Fibroblast of lung (primary cell): Measurements from ENCODE around the gene FAU. TPM values are rescaled to one million over a fixed set of nuclear protein-coding genes. Genes with fewer than 3 reads are reported as not detected.

ENCODE experiments used
- DNase-seq, 2 donors: peaks; one replicate each; pipeline versions ENCODE4 v3.0.0 to v3.0.0-alpha.2; 2010; ENCODE audit warnings: low read depth in 2 of 2
- H2AFZ ChIP-seq: 2 replicates; pipeline ENCODE4 v1.5.1; 2012; ENCODE audit warnings: low read length, control low read depth, inconsistent platforms
- H3K27ac ChIP-seq: 2 replicates; pipeline ENCODE4 v1.5.1; 2011; ENCODE audit warnings: low read length, control low read depth; ENCODE audit not compliant: insufficient read depth
- H3K27me3 ChIP-seq: 2 replicates; pipeline ENCODE4 v1.5.1; 2011; ENCODE audit warnings: mild to moderate bottlenecking, low read length; ENCODE audit not compliant: control insufficient read depth, insufficient read depth
- H3K36me3 ChIP-seq: 2 replicates; pipeline ENCODE4 v1.5.1; 2011; ENCODE audit warnings: low read length; ENCODE audit not compliant: control insufficient read depth, insufficient read depth
- H3K4me1 ChIP-seq: 2 replicates; pipeline ENCODE4 v1.5.1; 2011; ENCODE audit warnings: low read length; ENCODE audit not compliant: control insufficient read depth, insufficient read depth; ENCODE audit errors: extremely low read depth
- H3K4me2 ChIP-seq: 2 replicates; pipeline ENCODE4 v1.5.1; 2011; ENCODE audit warnings: low read length, control low read depth; ENCODE audit not compliant: insufficient read depth; ENCODE audit errors: extremely low read depth
- H3K4me3 ChIP-seq, 4 experiments: fragments of 200-600 bp in 1 of 4; sonication (generic) in 1 of 4; replicated peaks in 1 of 4; 2 replicates each; pipeline ENCODE4 v1.5.1; 2011 to 2016; ENCODE audit warnings: low read length in 4 of 4, low read depth in 3 of 4, mild to moderate bottlenecking in 3 of 4, control low read depth in 2 of 4, inconsistent platforms in 1 of 4, mixed read lengths in 1 of 4; ENCODE audit not compliant: insufficient read depth in 1 of 4; ENCODE audit errors: control extremely low read depth in 1 of 4
- H3K79me2 ChIP-seq: 2 replicates; pipeline ENCODE4 v1.5.1; 2012; ENCODE audit warnings: mild to moderate bottlenecking, low read length, inconsistent platforms; ENCODE audit not compliant: control insufficient read depth, insufficient read depth
- H3K9ac ChIP-seq: 2 replicates; pipeline ENCODE4 v1.5.1; 2011; ENCODE audit warnings: mild to moderate bottlenecking, low read length, control low read depth; ENCODE audit not compliant: insufficient read depth
- H3K9me3 ChIP-seq: 2 replicates; pipeline ENCODE4 v1.5.1; 2012; ENCODE audit warnings: low read depth, low read length; ENCODE audit not compliant: control insufficient read depth, insufficient read depth
- H4K20me1 ChIP-seq: 2 replicates; pipeline ENCODE4 v1.5.1; 2011; ENCODE audit warnings: low read length; ENCODE audit not compliant: control insufficient read depth, insufficient read depth; ENCODE audit errors: extremely low read depth
- EZH2 ChIP-seq: IDR thresholded peaks from 2 replicates; pipeline ENCODE4 v1.5.1; 2012; ENCODE audit warnings: low read length, control low read depth, mild to moderate bottlenecking; ENCODE audit errors: missing control alignments
- polyA plus RNA-seq, 2 donors: library from polyadenylated mRNA; depleted of rRNA in 1 of 2; stranded (reverse) in 1 of 2; unstranded in 1 of 2; fragments of >200 nt; gene quantifications; 2 replicates each; pipeline ENCODE4 v1.2.1, GENCODE V29; 2011 to 2012; ENCODE audit warnings: missing spikeins in 1 of 2
- total RNA-seq: library from RNA; depleted of rRNA; stranded (reverse); fragments of >200 nt; gene quantifications from 2 replicates; pipeline ENCODE4 v1.2.1, GENCODE V29; 2014
- TF ChIP-seq, protein P1 (sequence below), 2 donors: IDR thresholded peaks in 1 of 2; conservative IDR thresholded peaks in 1 of 2; 1 replicate in 1 of 2; 2 replicates in 1 of 2; pipeline ENCODE4 v1.5.1; 2011 to 2012; ENCODE audit warnings: low read length in 2 of 2, control low read depth in 1 of 2, inconsistent platforms in 1 of 2, low read depth in 1 of 2, mild to moderate bottlenecking in 1 of 2

FAU gene
- total and polyA plus RNA-seq, 2 donors (not counting 1 experiment from before 2014, with no cell fraction given), result 256 to 336 TPM

DNA sequence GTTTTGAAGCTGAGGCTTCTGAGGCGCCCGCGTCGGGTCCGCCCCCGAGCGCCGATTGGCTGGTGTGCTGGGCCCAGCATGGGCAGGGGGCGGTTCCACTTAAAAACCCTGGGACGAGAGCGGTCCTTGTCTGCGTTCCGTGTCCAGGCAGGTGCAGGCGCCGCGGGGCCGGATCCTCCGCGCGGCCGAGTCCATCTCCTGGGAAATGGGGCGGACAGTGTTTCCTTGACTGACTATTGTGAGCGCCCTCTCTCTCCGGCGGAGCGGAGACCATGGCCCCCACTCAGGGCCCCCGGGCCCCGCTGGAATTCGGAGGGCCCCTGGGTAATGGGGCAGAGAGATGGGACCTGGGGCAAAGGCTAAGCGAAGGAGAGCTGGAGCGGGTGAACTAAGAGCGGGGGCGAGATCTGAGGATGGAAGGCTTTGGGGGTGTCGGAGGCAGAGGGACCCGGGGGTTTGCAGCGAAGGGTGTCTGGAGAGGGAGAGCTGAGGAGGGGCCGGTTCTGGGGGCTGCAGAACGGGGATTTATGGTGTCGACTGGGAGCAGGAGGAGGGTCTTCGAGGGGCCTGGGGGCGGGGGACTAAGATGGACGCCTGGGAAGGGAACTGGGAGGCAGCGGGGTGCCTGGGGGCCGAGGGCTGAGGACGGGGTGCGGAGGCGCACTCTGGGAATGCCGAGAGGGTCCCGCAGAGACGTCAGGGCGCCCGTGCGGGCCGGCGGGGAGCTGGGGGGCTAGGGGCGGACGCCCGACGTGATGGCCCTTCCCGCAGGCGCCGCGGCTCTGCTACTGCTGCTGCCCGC lies 10.0 kb downstream of the FAU start, which contains the start of gene TM7SF2:
Gene TM7SF2 (plus strand): TSS at position 129 of the 802 bp plus-strand sequence. CDS start 144 bp downstream, at position 273.
- Histone ChIP-seq H3K27ac (no peak within 1 kb of the TSS), H3K4me1 (peaks cover 19% of the 10 kb centered on the region), H4K20me1 (no peaks in the 10 kb centered on the region), H3K36me3 (peaks cover 13% of the 10 kb centered on the region), H3K9ac (peak within 1 kb of the TSS; percentile 51), H3K9me3 (no peaks in the 10 kb centered on the region), H3K27me3 (no peaks in the 10 kb centered on the region), H3K4me3 (peak within 1 kb of the TSS; percentile 55 to 68 (median 63)), H3K4me2 (peak within 1 kb of the TSS; percentile 96), H2AFZ (peak within 1 kb of the TSS; percentile 37), H3K79me2 (peaks cover 13% of the 10 kb centered on the region)
- no peak for TF ChIP-seq EZH2
- TF ChIP-seq, protein P1, sequence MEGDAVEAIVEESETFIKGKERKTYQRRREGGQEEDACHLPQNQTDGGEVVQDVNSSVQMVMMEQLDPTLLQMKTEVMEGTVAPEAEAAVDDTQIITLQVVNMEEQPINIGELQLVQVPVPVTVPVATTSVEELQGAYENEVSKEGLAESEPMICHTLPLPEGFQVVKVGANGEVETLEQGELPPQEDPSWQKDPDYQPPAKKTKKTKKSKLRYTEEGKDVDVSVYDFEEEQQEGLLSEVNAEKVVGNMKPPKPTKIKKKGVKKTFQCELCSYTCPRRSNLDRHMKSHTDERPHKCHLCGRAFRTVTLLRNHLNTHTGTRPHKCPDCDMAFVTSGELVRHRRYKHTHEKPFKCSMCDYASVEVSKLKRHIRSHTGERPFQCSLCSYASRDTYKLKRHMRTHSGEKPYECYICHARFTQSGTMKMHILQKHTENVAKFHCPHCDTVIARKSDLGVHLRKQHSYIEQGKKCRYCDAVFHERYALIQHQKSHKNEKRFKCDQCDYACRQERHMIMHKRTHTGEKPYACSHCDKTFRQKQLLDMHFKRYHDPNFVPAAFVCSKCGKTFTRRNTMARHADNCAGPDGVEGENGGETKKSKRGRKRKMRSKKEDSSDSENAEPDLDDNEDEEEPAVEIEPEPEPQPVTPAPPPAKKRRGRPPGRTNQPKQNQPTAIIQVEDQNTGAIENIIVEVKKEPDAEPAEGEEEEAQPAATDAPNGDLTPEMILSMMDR (conservative IDR thresholded peaks at IDR 0.05 in 1 of 2, IDR thresholded peaks at IDR 0.05 in 1 of 2; ENCODE audit: low read depth in 1 of 2, low read length in 2 of 2), result no peak
- peak; percentile 88 to 90 for DNase-seq

DNA sequence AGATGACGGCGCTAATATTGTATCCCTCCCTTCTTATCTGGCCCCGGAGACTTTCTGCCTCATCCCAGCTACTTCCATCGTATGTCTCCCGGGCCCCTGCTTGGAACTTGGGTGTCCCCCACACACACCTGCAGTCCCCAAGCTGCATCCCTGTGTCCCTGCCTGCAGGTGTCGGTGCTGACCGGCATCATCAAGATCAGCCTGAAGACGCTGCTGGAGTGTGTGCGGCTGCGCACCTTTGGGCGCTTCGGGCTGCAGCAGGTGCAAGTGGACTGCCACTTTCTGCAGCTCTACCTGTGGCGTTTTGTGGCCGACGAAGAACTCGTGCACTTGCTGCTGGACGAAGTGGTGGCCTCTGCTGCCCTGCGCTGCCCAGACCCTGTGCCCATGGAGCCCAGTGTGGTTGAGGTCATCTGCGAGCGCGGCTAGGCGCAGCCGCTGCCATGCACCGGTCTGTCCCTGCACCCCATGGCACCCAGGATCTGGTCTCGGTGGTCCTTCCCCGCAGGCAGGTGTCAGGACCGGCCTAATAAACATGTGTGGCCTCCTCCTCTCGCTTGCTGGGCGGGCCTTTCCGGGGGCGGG lies 10.7 kb downstream of the FAU start:
- H3K4me3 ChIP-seq, result no peak overlapping the region

More for the DNA sequence above, 10.7 kb downstream of the FAU start:
- Histone ChIP-seq H3K36me3 (peaks cover 13% of the 10 kb centered on the region), H3K79me2 (peaks cover 8% of the 10 kb centered on the region), H3K4me1 (peaks cover 17% of the 10 kb centered on the region), H3K9ac (no peak overlapping the region), H3K27me3 (no peaks in the 10 kb centered on the region), H3K9me3 (no peaks in the 10 kb centered on the region), H3K27ac (no peak overlapping the region), H2AFZ (no peak overlapping the region), H3K4me2 (no peak overlapping the region), H4K20me1 (no peaks in the 10 kb centered on the region)
- no peak for TF ChIP-seq EZH2
- TF ChIP-seq, protein P1 (conservative IDR thresholded peaks at IDR 0.05 in 1 of 2, IDR thresholded peaks at IDR 0.05 in 1 of 2; ENCODE audit: low read depth in 1 of 2, low read length in 2 of 2), result no peak
- DNase-seq, result no peak
